Measurements from ENCODE around the gene NXN.
"Not testable (repeated sequence)": the region's sequence is repeated elsewhere in the genome, so short reads cannot be mapped to it uniquely, and the experiment has no call there.

The NXN gene

GRCh38 chr17:923633-924032 lies 55.9 kb downstream of the NXN start:
- no peak for DNase-seq (ENCODE audit: low read depth in 2 of 3, low spot score in 1 of 3)

- DNase-seq (ENCODE audit: low read depth in 2 of 3, low spot score in 1 of 3), result no peak
These were observed 58.4 kb downstream of the NXN start for GRCh38 chr17:921161-921560.

DNA sequence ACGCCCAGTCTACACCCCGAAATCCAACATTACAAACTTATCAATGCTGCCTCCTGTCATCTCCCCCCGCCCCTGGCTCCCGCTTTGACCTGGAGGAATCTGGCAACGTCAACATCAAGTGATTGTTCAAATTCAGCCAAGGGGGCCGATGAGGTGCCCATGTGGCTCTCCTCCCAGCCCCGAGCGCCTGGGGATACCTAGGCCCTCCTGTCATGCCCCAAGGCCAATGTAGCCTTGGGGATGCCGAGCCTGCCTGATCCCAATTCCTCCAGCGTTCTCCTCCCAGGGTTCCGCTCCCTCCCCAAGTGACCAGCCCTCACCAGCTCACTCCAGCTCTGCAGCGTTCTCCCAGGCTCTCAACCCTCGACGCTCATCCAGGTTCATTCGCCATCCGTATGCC lies 59.4 kb downstream of the NXN start:
- DNase-seq (ENCODE audit: low read depth in 2 of 3, low spot score in 1 of 3), result no peak

DNA sequence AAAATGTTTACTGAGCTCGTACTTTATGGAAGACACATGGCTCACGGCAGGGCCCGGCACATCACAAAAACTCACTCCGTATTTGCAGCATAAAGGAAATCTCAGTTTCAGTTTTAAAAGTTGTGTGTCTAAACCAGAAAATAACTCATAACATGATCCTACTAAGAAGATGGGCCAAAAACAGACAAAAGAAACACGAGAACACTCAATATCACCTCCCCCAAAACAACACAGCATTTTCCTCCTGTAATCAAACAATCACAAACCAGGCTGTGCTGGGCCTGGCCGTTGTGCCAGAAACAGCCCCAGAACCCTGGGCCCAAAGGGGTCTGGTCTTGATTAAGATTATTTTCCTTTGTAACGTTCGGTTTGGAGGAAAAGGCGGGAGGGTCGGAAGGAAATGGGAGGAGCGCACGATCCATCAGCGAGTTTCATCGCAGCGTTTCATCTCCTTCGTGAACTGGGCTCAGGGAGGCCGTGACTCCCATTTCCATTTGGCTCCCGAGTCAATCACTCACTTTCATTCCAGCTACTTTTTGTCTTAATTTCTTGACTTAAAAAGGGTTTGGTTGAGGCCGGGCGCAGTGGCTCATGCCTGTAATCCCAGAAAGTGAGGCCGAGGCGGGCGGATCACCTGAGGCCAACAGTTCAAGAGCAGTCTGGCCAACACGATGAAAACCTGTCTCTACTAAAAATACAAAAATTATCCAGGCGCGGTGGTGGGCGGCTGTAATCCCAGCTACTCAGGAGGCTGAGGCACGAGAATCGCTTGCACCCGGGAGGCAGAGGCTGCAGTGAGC lies 61.4 kb downstream of the NXN start:
- DNase-seq (ENCODE audit: low read depth in 2 of 3, low spot score in 1 of 3), result no peak

DNA sequence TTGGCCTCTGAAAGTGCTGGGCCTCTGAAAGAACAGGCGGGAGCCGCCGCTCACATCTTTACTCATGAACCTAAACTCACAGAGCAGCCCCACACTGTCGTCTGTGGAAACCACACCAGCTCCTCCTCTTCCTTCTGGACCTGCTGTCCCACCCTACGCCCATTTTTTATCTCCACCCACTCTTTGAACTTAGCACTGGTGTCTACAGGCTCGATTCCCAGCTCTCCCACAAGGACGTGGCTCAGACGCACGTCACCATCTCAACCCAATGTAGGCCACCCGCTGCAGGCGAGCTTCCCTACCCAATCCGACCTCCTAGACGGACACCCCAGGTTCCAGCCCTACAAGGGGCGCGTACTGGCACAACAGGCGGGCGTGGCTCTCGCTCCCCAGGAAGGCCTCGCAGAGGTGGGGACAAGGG lies 62.2 kb downstream of the NXN start:
- no peak for DNase-seq (ENCODE audit: low read depth in 2 of 3, low spot score in 1 of 3)

DNA sequence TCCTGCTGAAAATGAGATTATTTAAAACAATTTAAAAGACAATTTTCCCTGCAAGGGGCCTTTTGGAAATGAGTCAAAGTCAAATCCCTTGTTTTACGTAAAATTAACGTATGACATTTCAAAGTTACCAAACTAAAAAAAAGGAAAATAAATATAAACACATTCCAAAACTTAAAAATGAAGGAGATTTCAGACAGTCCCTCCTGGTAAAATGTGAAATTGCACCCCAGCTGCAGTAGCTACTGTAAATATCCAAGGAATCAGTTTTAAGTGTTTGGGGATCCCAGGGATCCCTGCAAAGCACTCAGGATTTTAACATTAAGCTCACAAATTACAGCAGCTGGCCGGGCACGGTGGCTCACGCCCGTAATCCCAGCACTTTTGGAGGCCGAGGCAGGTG lies 63.3 kb downstream of the NXN start:
- no peak for DNase-seq (ENCODE audit: low read depth in 2 of 3, low spot score in 1 of 3)

DNA sequence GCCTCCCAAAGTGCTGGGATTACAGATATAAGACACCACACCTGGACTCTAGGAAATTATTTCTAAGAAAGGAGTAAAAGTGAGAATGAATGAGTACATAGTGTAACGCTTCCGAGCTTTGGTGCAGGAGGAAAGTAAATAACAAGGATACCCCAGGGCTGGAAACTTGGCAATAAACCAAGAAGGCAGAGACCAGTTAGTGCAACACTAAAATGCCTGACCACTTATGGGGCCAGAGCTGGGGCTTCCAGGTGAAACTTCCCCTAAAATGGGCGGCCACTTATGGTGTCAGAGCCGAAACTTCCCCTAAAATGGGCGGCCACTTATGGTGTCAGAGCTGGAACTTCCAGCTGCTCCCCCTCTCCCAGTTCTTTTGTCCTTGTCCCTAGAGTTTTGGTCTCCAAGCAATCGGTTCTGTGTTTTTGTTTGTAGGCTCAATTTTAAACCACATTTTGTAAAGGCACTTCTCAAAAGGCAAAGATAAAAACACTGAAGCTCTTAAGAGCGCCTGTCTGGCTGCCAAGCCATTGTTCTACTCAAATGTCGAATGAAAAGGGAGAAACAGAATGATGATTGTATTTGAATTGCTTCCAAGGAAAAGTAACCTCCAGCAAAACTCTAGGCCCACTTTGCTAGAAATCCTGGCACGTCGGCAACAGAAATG lies 63.9 kb downstream of the NXN start:
- no peak for DNase-seq (ENCODE audit: low read depth in 2 of 3, low spot score in 1 of 3)

GRCh38 chr17:914561-914960 lies 65.0 kb downstream of the NXN start:
- DNase-seq (ENCODE audit: low read depth in 2 of 3, low spot score in 1 of 3), result no peak

DNA sequence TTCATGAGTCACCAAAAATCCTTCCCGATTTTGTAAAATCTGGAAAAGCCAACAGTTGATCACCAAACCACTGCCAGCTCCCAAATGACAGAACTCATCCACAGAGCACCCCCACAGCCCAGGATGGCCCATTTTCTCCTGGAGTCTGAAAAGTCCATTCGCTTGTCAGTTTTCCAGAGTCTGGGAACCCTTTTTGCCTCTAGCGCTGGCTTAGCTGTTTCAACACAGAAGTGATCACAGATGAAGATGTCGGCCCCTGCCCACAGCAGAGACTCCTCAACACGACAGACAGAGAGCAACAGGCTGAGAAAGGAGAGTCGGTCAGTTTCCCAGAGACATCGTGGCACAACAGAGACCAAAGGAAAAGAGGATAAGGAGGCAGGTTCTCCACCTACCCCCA lies 66.4 kb downstream of the NXN start:
- no peak for DNase-seq (ENCODE audit: low read depth in 2 of 3, low spot score in 1 of 3)

- no peak for DNase-seq (ENCODE audit: low read depth in 2 of 3, low spot score in 1 of 3)
These were observed 69.8 kb downstream of the NXN start for GRCh38 chr17:909642-910323.

- no peak for DNase-seq (ENCODE audit: low read depth in 2 of 3, low spot score in 1 of 3)
These were observed 71.9 kb downstream of the NXN start for GRCh38 chr17:907725-908124.

DNA sequence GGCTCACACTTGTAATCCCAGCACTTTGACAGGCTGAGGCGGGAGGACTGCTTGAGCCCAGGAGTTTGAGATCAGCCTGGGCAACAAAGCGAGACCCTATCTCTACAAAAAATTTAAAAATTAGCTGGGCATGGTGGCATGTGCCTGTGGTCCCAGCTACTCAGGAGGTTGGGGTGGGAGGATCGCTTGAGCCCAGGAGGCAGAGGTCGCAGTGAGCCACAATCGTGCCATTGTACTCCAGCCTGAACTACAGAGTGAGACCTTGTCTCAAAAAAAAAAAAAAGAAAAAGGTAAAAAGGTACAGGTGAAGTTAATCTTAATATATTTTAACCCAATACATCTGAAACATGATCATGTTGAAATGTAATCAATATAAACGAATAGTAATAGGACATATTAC lies 73.9 kb downstream of the NXN start:
- not testable (repeated sequence) for DNase-seq (ENCODE audit: low read depth in 2 of 3, low spot score in 1 of 3)

- DNase-seq (ENCODE audit: low read depth in 2 of 3, low spot score in 1 of 3), result no peak
These were observed 75.7 kb downstream of the NXN start for GRCh38 chr17:903691-904481.

DNA sequence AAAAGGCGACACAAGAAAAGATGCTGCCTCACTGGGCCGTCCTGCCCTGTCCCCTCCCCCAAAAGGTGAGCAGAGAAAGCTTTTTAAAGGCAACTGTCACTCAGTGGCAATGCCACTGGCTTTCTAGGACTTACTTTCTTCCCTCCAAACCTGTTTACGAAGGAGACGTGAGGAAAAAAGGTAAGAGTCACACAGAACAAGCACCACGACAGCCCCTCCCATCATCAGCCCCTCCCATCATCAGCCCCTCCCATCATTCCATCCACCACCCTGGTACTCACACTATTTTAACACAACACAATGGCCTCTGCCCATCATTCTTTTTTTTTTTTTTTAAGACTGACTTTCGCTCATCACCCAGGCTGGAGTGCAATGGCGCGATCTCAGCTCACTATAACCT lies 77.1 kb downstream of the NXN start:
- no peak for DNase-seq (ENCODE audit: low read depth in 2 of 3, low spot score in 1 of 3)

DNA sequence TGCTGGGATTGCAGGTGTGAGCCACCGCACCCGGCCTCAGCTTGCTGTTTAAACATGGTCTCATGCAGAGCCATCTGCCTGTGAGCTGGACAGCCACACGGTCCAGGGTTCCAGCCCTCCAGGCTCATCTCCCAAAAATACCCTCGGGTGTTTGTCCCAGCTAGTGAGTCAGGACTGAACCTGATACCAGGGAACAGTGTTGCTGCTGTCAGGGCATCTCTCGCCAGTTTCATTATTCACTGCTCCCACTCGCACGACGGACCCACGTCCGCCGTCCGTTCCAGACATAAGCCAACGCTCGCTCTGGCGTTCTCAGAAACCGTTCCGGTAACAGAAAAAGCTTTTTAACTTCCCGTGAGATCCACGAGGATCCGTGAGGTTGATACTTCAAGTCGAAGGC lies 77.6 kb downstream of the NXN start:
- no peak for DNase-seq (ENCODE audit: low read depth in 2 of 3, low spot score in 1 of 3)

- no peak for DNase-seq (ENCODE audit: low read depth in 2 of 3, low spot score in 1 of 3)
These were observed 78.2 kb downstream of the NXN start for GRCh38 chr17:901191-901950.

DNA sequence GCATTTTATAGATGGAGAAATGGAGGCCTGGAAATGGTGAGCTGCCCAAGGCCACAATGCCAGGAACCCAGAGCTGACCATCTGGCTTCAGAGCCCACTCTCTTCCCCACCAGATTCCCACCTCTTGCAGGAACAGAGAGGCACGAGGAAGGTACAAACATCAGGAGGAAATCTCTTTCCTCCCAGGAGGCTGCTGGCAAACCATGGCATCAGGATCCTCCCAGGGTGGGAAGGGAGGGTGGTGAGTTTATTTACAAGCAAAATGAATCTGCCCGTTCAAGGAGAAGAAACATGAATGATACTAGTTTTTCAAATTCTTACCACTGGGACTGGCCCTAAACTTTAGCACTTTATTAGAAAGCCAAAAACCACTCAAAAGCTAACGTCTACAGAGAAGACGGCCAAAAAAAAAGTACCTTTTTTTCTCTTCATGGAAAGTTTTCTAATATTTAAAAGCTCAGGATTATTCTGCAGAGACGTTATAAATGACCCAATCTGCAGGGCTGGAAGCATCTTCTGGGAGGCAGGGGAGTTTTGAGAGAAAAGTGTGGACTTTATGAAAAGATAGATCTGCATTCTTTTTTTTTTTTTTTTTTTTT lies 79.1 kb downstream of the NXN start:
- no peak for DNase-seq (ENCODE audit: low read depth in 2 of 3, low spot score in 1 of 3)

GRCh38 chr17:897970-898619 lies 81.5 kb downstream of the NXN start:
- no peak for DNase-seq (ENCODE audit: low read depth in 2 of 3, low spot score in 1 of 3)

DNA sequence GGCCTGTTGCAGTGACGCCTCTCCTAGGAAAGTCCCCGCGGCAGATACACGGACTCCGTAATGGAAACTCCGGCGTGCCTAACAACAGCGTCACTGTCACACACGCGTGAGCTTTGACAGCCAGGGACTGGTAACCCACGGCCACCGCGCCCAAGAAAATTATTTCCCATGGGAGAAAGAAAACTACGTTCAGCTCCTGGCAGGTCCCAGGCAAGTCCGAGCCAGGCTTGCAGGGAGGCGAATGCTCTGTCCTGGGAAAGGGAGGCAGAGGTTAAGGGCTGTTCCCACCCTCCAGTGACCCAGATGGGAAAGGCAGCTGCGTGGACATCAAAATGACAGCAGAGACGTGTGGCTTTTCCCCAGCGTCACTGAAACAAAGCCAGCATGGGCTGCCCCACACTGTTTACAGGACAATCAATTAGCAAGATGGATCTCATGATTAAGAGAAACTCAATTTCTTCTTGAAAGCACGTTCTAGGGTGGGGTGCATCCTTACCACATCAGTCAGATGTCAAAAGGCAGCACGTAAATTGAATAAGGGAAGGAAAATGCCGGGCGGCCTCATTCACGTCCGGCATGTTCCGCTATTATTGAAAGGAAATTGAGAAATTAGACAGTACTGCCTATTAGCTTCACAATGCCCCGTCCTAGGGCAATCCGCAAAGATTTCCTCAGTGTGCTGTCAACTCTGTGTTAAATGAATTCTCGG lies 82.5 kb downstream of the NXN start:
- no peak for DNase-seq (ENCODE audit: low read depth in 2 of 3, low spot score in 1 of 3)

Measured in stimulated activated CD4-positive, alpha-beta T cell treated with anti-CD3 and anti-CD28 coated beads, Interleukin-12 subunit alpha, Interleukin-12 subunit beta, amount 100 ng/mL, for 48 hours (primary cell).